Activated CD8-positive, alpha-beta T cell treated with anti-CD3 and anti-CD28 coated beads for 36 hours (primary cell): ENCODE results near the gene ZNF76. TPM values are rescaled to one million over a fixed set of nuclear protein-coding genes. Genes with fewer than 3 reads are reported as not detected.
A peak's percentile ranks its signal among the peaks of the same experiment; 100 is the strongest.

Source experiments
- ATAC-seq: fragments of 200-7000 bp; cut with Tn5 transposase; one replicate; pipeline ENCODE4 v1.10.0; 2021; ENCODE audit warnings: mild to moderate bottlenecking, moderate library complexity
- CTCF ChIA-PET: fragments of 350-600 bp; sonication (Branson Sonifier 250); formaldehyde crosslinking; loops from one replicate; lab custom pipeline; 2021; ENCODE audit warnings: antibody characterized with exemption; lab: Charles Lee
- POLR2A ChIA-PET: fragments of 350-600 bp; sonication (Branson Sonifier 250); formaldehyde crosslinking; loops from one replicate; lab custom pipeline; 2021; ENCODE audit warnings: antibody characterized with exemption; lab: Charles Lee
- DNase-seq: peaks from one replicate; pipeline ENCODE4 v3.0.0-alpha.2; 2020
- H3K27ac Mint-ChIP-seq: one replicate; pipeline ENCODE4 v1.8.0; 2021; ENCODE audit warnings: mild to moderate bottlenecking, mixed read lengths
- H3K27me3 Mint-ChIP-seq: one replicate; pipeline ENCODE4 v1.8.0; 2021; ENCODE audit warnings: mixed read lengths
- H3K36me3 Mint-ChIP-seq: one replicate; pipeline ENCODE4 v1.8.0; 2021; ENCODE audit warnings: low read depth, mixed read lengths
- H3K4me1 Mint-ChIP-seq: one replicate; pipeline ENCODE4 v1.8.0; 2021; ENCODE audit warnings: low read depth, mixed read lengths
- H3K4me3 Mint-ChIP-seq: one replicate; pipeline ENCODE4 v1.8.0; 2021; ENCODE audit warnings: mild to moderate bottlenecking, moderate library complexity, mixed read lengths
- H3K9me3 Mint-ChIP-seq: one replicate; pipeline ENCODE4 v1.8.0; 2021; ENCODE audit warnings: mixed read lengths
- CTCF ChIP-seq: fragments of 200-600 bp; IDR thresholded peaks from one replicate; pipeline ENCODE4 v1.8.0; 2022; ENCODE audit warnings: antibody characterized with exemption, mild to moderate bottlenecking
- intact Hi-C: fragments of 100-400 bp; cut with micrococcal nuclease; formaldehyde crosslinking; loops from one replicate; pipeline ENCODE4 v1.10.0; 2022
- total RNA-seq, 2 experiments: library from RNA; stranded (reverse); gene quantifications; one replicate each; pipeline ENCODE4 v1.2.3, GENCODE V29; 2021

Gene ZNF76
- total RNA-seq, 2 experiments from 2014 or later: 34.4 to 35.2 TPM

GRCh38 chr6:35248965-35249364 lies 10.6 kb upstream of the ZNF76 start:
- ATAC-seq: no peak
- ChIA-PET CTCF (interaction anchor here (1.0 to 3.5 kb wide), 5 partner anchors 8 to 262 kb away, joined by 3 to 23 read pairs (median 4); partner anchors contain the start of gene ZNF76), POLR2A (interaction anchor here (0.6 kb wide), 1 partner anchor 10 kb away, joined by 3 read pairs; the partner anchor contains the start of gene ZNF76)
- H3K27ac Mint-ChIP-seq: peak overlapping the region; percentile 9
- intact Hi-C loops: no loop called here
- no peak overlapping the region for H3K4me3 Mint-ChIP-seq
- peaks cover 11% of the 10 kb centered on the region for H3K4me1 Mint-ChIP-seq
- no peaks in the 10 kb centered on the region for H3K9me3 Mint-ChIP-seq
- H3K36me3 Mint-ChIP-seq: peaks cover 2% of the 10 kb centered on the region
- TF ChIP-seq CTCF: no peak
- H3K27me3 Mint-ChIP-seq: no peaks in the 10 kb centered on the region
- DNase-seq: no peak

GRCh38 chr6:35251949-35252348 lies 7.6 kb upstream of the ZNF76 start:
- ChIA-PET POLR2A (no interaction called here), CTCF (no interaction called here)
- DNase-seq (no peak), ATAC-seq (no peak)
- TF ChIP-seq CTCF: no peak
- H3K4me1 Mint-ChIP-seq: peaks cover 11% of the 10 kb centered on the region
- no peaks in the 10 kb centered on the region for H3K9me3 Mint-ChIP-seq
- no peak overlapping the region for H3K27ac Mint-ChIP-seq
- H3K36me3 Mint-ChIP-seq: no peaks in the 10 kb centered on the region
- H3K27me3 Mint-ChIP-seq: no peaks in the 10 kb centered on the region
- intact Hi-C loops: no loop called here
- H3K4me3 Mint-ChIP-seq: no peak overlapping the region

GRCh38 chr6:35253249-35253648 lies 6.3 kb upstream of the ZNF76 start:
- no peak overlapping the region for H3K27ac Mint-ChIP-seq
- ChIA-PET POLR2A (no interaction called here), CTCF (interaction anchor here (0.7 kb wide), 1 partner anchor 12 kb away, joined by 4 read pairs; no protein-coding TSS in a partner anchor)
- H3K27me3 Mint-ChIP-seq: no peaks in the 10 kb centered on the region
- H3K4me3 Mint-ChIP-seq: no peak overlapping the region
- ATAC-seq (no peak), DNase-seq (no peak)
- H3K36me3 Mint-ChIP-seq: no peaks in the 10 kb centered on the region
- no peaks in the 10 kb centered on the region for H3K9me3 Mint-ChIP-seq
- intact Hi-C loops: no loop called here
- peaks cover 9% of the 10 kb centered on the region for H3K4me1 Mint-ChIP-seq
- TF ChIP-seq CTCF: no peak

- no peak for TF ChIP-seq CTCF
- ChIA-PET POLR2A (interaction anchor here (0.9 to 2.2 kb wide), 4 partner anchors 10 to 370 kb away, joined by 4 to 7 read pairs (median 5); partner anchors contain the start of genes RPL10A and TAF11), CTCF (interaction anchor here (0.7 to 6.0 kb wide), 10 partner anchors 9 to 191 kb away, joined by 3 to 52 read pairs (median 4); partner anchors contain the start of gene DEF6)
- Mint-ChIP-seq H3K27ac (peak overlapping the region; percentile 92), H3K9me3 (no peaks in the 10 kb centered on the region), H3K4me1 (peaks cover 36% of the 10 kb centered on the region), H3K4me3 (peak overlapping the region; percentile 94), H3K27me3 (no peaks in the 10 kb centered on the region), H3K36me3 (no peaks in the 10 kb centered on the region)
- ATAC-seq (no peak), DNase-seq (no peak)
- intact Hi-C loops: no loop called here
Measured at GRCh38 chr6:35258336-35258735, 1.2 kb upstream of the ZNF76 start.

- Mint-ChIP-seq H3K36me3 (no peaks in the 10 kb centered on the region), H3K4me3 (peak overlapping the region; percentile 94), H3K9me3 (no peaks in the 10 kb centered on the region), H3K27me3 (no peaks in the 10 kb centered on the region), H3K4me1 (peaks cover 39% of the 10 kb centered on the region), H3K27ac (peak overlapping the region; percentile 92)
- CTCF ChIA-PET: interaction anchor here (0.7 to 6.0 kb wide), 9 partner anchors 9 to 190 kb away, joined by 3 to 52 read pairs (median 4); partner anchors contain the start of gene DEF6
- no peak for TF ChIP-seq CTCF
- DNase-seq (peak; percentile 62), ATAC-seq (peak; percentile 10)
- POLR2A ChIA-PET: interaction anchor here (0.9 to 2.2 kb wide), 6 partner anchors 10 to 371 kb away, joined by 3 to 7 read pairs (median 4); partner anchors contain the start of genes RPL10A and TAF11
- intact Hi-C loops: no loop called here
Measured at GRCh38 chr6:35258858-35259193, 709 bp upstream of the ZNF76 start.
